Calu3 (cell line): ENCODE results near the gene KRT83. TPM values are rescaled to one million over a fixed set of nuclear protein-coding genes. Genes with fewer than 3 reads are reported as not detected.

Experiments
- BruUV-seq: library from RNA; stranded (reverse); fragments of 400-500 nt; replicated peaks from 2 replicates; lab custom pipeline; 2021; lab: Mats Ljungman, UMichigan
- CTCF ChIA-PET: fragments of 300-600 bp; sonication (Branson Sonifier 250); formaldehyde crosslinking; loops from one replicate; lab custom pipeline; 2022; ENCODE audit warnings: antibody characterized with exemption; lab: Charles Lee
- DNase-seq: peaks from one replicate; pipeline ENCODE4 v3.0.0; 2022
- H3K27ac Mint-ChIP-seq: one replicate; pipeline ENCODE4 v1.8.0; 2022; ENCODE audit warnings: mixed read lengths; ENCODE audit not compliant: unreplicated experiment
- H3K27me3 Mint-ChIP-seq: one replicate; pipeline ENCODE4 v1.8.0; 2022; ENCODE audit warnings: mixed read lengths; ENCODE audit not compliant: unreplicated experiment
- H3K36me3 Mint-ChIP-seq: one replicate; pipeline ENCODE4 v1.8.0; 2022; ENCODE audit warnings: mild to moderate bottlenecking, moderate library complexity, mixed read lengths; ENCODE audit not compliant: insufficient read depth, unreplicated experiment
- H3K4me1 Mint-ChIP-seq: one replicate; pipeline ENCODE4 v1.8.0; 2022; ENCODE audit warnings: mild to moderate bottlenecking, low read depth, mixed read lengths; ENCODE audit not compliant: unreplicated experiment
- H3K4me3 Mint-ChIP-seq: one replicate; pipeline ENCODE4 v1.8.0; 2022; ENCODE audit warnings: mild to moderate bottlenecking, low read depth, moderate library complexity, mixed read lengths; ENCODE audit not compliant: unreplicated experiment
- H3K9me3 Mint-ChIP-seq: one replicate; pipeline ENCODE4 v1.8.0; 2022; ENCODE audit warnings: low read depth, mixed read lengths; ENCODE audit not compliant: unreplicated experiment
- CTCF ChIP-seq: fragments of 200-600 bp; IDR thresholded peaks from one replicate; pipeline ENCODE4 v1.8.0; 2022; ENCODE audit warnings: antibody characterized with exemption; ENCODE audit not compliant: unreplicated experiment
- intact Hi-C: fragments of 100-400 bp; cut with micrococcal nuclease; formaldehyde crosslinking; loops from one replicate; pipeline ENCODE4 v1.10.0; 2022; ENCODE audit not compliant: unreplicated experiment
- total RNA-seq: library from RNA; stranded (reverse); gene quantifications from 2 replicates; pipeline ENCODE4 v1.2.3, GENCODE V29; 2022

The KRT83 gene
- total RNA-seq, 1 experiment from 2014 or later, result not detected

- H3K27me3 Mint-ChIP-seq, result no peaks in the 10 kb centered on the region
- H3K4me3 Mint-ChIP-seq, result no peak overlapping the region
- no TSS peak for BruUV-seq
- no peak for TF ChIP-seq CTCF
- CTCF ChIA-PET, result no interaction called here
- H3K27ac Mint-ChIP-seq, result no peak overlapping the region
- no peaks in the 10 kb centered on the region for H3K4me1 Mint-ChIP-seq
- no peaks in the 10 kb centered on the region for H3K36me3 Mint-ChIP-seq
- H3K9me3 Mint-ChIP-seq, result no peaks in the 10 kb centered on the region
- DNase-seq, result no peak
- intact Hi-C loops, result no loop called here
Measured at GRCh38 chr12:52352951-52353350, 31.8 kb upstream of the KRT83 start.

GRCh38 chr12:52351196-52352059 is 30.2 kb upstream of the KRT83 start:
- intact Hi-C loops, result no loop called here
- Mint-ChIP-seq H3K4me1 (peaks cover 9% of the 10 kb centered on the region), H3K27me3 (no peaks in the 10 kb centered on the region), H3K36me3 (no peaks in the 10 kb centered on the region), H3K9me3 (no peaks in the 10 kb centered on the region), H3K4me3 (no peak overlapping the region), H3K27ac (no peak overlapping the region)
- no peak for TF ChIP-seq CTCF
- BruUV-seq, result no TSS peak
- CTCF ChIA-PET, result interaction anchor here (0.6 kb wide), 2 partner anchors 110 to 232 kb away, joined by 3 read pairs; no protein-coding TSS in a partner anchor
- DNase-seq, result no peak

GRCh38 chr12:52350786-52351185 is 29.6 kb upstream of the KRT83 start:
- CTCF ChIA-PET, result interaction anchor here (0.6 kb wide), 1 partner anchor 231 kb away, joined by 3 read pairs; no protein-coding TSS in a partner anchor
- TF ChIP-seq CTCF, result no peak
- Mint-ChIP-seq H3K27me3 (no peaks in the 10 kb centered on the region), H3K9me3 (no peaks in the 10 kb centered on the region), H3K36me3 (peaks cover 2% of the 10 kb centered on the region), H3K4me3 (no peak overlapping the region), H3K27ac (no peak overlapping the region), H3K4me1 (peaks cover 15% of the 10 kb centered on the region)
- BruUV-seq, result no TSS peak
- DNase-seq, result no peak
- intact Hi-C loops, result no loop called here

GRCh38 chr12:52350021-52350620 is 28.9 kb upstream of the KRT83 start:
- peaks cover 6% of the 10 kb centered on the region for H3K36me3 Mint-ChIP-seq
- no peak for DNase-seq
- no peaks in the 10 kb centered on the region for H3K9me3 Mint-ChIP-seq
- CTCF ChIA-PET, result no interaction called here
- no peak overlapping the region for H3K4me3 Mint-ChIP-seq
- H3K4me1 Mint-ChIP-seq, result peaks cover 19% of the 10 kb centered on the region
- intact Hi-C loops, result no loop called here
- H3K27me3 Mint-ChIP-seq, result no peaks in the 10 kb centered on the region
- no TSS peak for BruUV-seq
- H3K27ac Mint-ChIP-seq, result no peak overlapping the region
- no peak for TF ChIP-seq CTCF
